Esophagus (tissue), 2 donors: ENCODE measurements around the gene ENGASE. TPM values are rescaled to one million over a fixed set of nuclear protein-coding genes. Genes with fewer than 3 reads are reported as not detected.

Source experiments
- H3K27ac ChIP-seq, 2 donors: one replicate each; pipeline ENCODE4 v1.5.1; 2013; ENCODE audit warnings: low read depth in 2 of 2, mild to moderate bottlenecking in 2 of 2, inconsistent platforms in 1 of 2, low read length in 1 of 2, moderate library complexity in 1 of 2
- H3K27me3 ChIP-seq, 2 donors: one replicate each; pipeline ENCODE4 v1.6.1; 2013; ENCODE audit warnings: low read length in 2 of 2, control low read depth in 1 of 2, mild to moderate bottlenecking in 1 of 2; ENCODE audit not compliant: insufficient read depth in 2 of 2, control insufficient read depth in 1 of 2
- H3K36me3 ChIP-seq, 2 donors: one replicate each; pipeline ENCODE4 v1.6.1; 2013; ENCODE audit warnings: low read length in 1 of 2; ENCODE audit not compliant: control insufficient read depth in 2 of 2, insufficient read depth in 2 of 2
- H3K4me1 ChIP-seq, 2 donors: one replicate each; pipeline ENCODE4 v1.6.1; 2013; ENCODE audit warnings: low read length in 1 of 2; ENCODE audit not compliant: control insufficient read depth in 2 of 2, insufficient read depth in 2 of 2
- H3K4me3 ChIP-seq, 2 donors: one replicate each; pipeline ENCODE4 v1.5.1; 2013; ENCODE audit warnings: low read length in 2 of 2, mild to moderate bottlenecking in 2 of 2, low read depth in 1 of 2, moderate library complexity in 1 of 2
- H3K9me3 ChIP-seq, 2 donors: one replicate each; pipeline ENCODE4 v1.6.1; 2013; ENCODE audit warnings: mild to moderate bottlenecking in 2 of 2, low read depth in 1 of 2, low read length in 1 of 2, moderate library complexity in 1 of 2; ENCODE audit not compliant: control insufficient read depth in 2 of 2, insufficient read depth in 1 of 2
- WGBS, 2 donors: extraction: QIAGEN DNeasy Blood & Tissue Kit; methylation state at CpG; one replicate each; pipeline ENCODE4 v1.1.7; 2013; 5-methylcytosine and 5-hydroxymethylcytosine counted together
- polyA plus RNA-seq, 2 donors: library from polyadenylated mRNA; stranded (reverse); fragments of 200-250 nt; gene quantifications; one replicate each; pipeline ENCODE4 v1.2.3, GENCODE V29; 2013
- donor health status: healthy with polysubstance abuse.
- donor health status: Bipolar disorder and iron deficiency.

Gene ENGASE
- polyA plus RNA-seq, 2 donors, result 10.6 to 31.7 TPM

GRCh38 chr17:79031996-79032875 is 42.4 kb upstream of the ENGASE start:
- no peak overlapping the region for H3K4me3 ChIP-seq
- 81 to 84% methylated on average over 26 of the region's 26 CpGs for WGBS, 2 donors
- peaks cover 10 to 18% of the 10 kb centered on the region in 2 donors for H3K4me1 ChIP-seq
- no peaks in the 10 kb centered on the region for H3K36me3 ChIP-seq
- no peak overlapping the region for H3K27ac ChIP-seq
- H3K27me3 ChIP-seq, result no peaks in the 10 kb centered on the region
- H3K9me3 ChIP-seq, result no peaks in the 10 kb centered on the region

DNA sequence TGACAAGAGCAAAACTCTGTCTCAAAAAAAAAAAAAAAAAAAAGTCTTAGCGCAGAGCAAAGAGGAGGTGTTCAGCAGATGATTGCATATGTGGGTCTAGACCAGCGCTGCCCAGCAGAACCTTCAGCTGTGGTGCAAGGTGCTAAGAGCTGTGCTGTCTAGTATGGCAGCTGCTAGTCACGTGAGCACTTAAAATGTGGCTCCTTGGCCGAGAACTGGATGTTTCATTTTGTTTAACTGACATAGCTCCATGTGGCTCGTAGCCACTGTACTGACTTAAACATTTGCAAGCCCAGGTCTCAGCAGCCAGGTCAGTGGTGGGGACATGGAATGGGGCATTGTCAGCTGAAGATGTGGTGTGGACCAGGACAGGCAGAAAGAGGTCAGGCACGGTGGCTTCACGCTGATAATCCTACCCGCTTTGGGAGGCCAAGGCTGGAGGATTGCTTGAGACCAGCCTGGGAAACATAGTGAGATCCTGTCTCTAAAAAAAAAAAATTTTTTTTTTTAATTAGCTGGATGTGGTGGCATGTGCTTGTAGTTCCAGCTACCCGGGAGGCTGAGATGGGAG is 41.5 kb upstream of the ENGASE start:
- H3K4me3 ChIP-seq, result no peak overlapping the region
- WGBS, 2 donors, result 76 to 80% methylated on average over 9 of the region's 9 CpGs
- peak overlapping the region in 1 of 2 donors; percentile 7 for H3K27ac ChIP-seq
- H3K36me3 ChIP-seq, result no peaks in the 10 kb centered on the region
- no peaks in the 10 kb centered on the region for H3K9me3 ChIP-seq
- H3K4me1 ChIP-seq, result peaks cover 2 to 9% of the 10 kb centered on the region in 2 donors
- no peaks in the 10 kb centered on the region for H3K27me3 ChIP-seq

- 28 to 38% methylated on average over 28 of the region's 28 CpGs for WGBS, 2 donors
- Histone ChIP-seq H3K36me3 (no peaks in the 10 kb centered on the region), H3K27ac (peak overlapping the region; percentile 56 to 73), H3K9me3 (no peaks in the 10 kb centered on the region), H3K4me1 (peaks cover 0 to 11% of the 10 kb centered on the region in 2 donors), H3K27me3 (no peaks in the 10 kb centered on the region), H3K4me3 (no peak overlapping the region)
Measured at GRCh38 chr17:79033741-79034501, 40.7 kb upstream of the ENGASE start.

- Histone ChIP-seq H3K4me1 (peaks cover 0 to 11% of the 10 kb centered on the region in 2 donors), H3K9me3 (no peaks in the 10 kb centered on the region), H3K4me3 (no peak overlapping the region), H3K36me3 (no peaks in the 10 kb centered on the region), H3K27me3 (no peaks in the 10 kb centered on the region), H3K27ac (no peak overlapping the region)
- WGBS, 2 donors, result 80 to 89% methylated on average over 8 of the region's 8 CpGs
Measured at GRCh38 chr17:79034931-79035485, 39.6 kb upstream of the ENGASE start.

DNA sequence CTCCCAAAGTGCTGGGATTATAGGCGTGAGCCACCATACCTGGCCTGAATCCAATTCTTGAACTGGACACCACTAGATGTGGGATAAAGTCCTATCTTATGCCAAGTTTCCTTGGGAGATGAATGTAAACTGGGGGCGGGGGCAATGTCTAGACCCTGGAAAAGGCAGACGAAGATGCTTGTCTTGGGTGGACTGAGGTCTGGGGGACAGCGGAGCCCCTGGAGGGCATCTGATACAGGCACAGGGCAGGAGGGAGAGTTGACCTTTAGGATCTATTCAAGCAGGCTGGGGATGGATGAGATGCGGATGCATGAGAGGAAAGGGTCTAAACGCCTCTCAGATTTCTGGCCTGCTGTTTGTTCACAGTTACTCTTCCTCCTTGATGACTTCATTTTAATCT is 38.9 kb upstream of the ENGASE start:
- Histone ChIP-seq H3K4me3 (no peak overlapping the region), H3K27me3 (no peaks in the 10 kb centered on the region), H3K36me3 (no peaks in the 10 kb centered on the region), H3K4me1 (peaks cover 0 to 11% of the 10 kb centered on the region in 2 donors), H3K9me3 (no peaks in the 10 kb centered on the region), H3K27ac (no peak overlapping the region)
- 93 to 94% methylated on average over 6 of the region's 6 CpGs for whole genome bisulfite sequencing, 2 donors

DNA sequence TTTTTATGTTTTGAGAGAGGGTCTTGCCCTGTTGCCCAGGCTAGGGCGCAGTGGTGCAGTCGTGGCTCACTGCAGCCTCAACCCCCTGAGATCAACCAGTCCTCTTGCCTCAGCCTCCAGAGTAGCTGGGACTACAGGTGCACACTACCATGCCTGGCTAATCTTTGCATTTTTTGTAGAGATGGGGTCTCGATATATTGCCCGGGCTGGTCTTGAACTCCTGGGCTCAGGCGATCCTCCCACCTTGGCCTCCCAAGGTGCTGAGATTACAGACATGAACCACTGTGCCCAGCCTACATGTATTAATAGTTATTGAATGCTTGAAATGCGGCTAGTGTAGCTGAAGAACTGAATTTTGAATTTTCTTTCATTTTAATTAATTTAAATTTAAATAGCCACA is 38.4 kb upstream of the ENGASE start:
- WGBS, 2 donors, result 97% methylated on average over 6 of the region's 6 CpGs
- H3K4me3 ChIP-seq, result no peak overlapping the region
- H3K27ac ChIP-seq, result no peak overlapping the region
- no peaks in the 10 kb centered on the region for H3K36me3 ChIP-seq
- peaks cover 0 to 11% of the 10 kb centered on the region in 2 donors for H3K4me1 ChIP-seq
- no peaks in the 10 kb centered on the region for H3K9me3 ChIP-seq
- no peaks in the 10 kb centered on the region for H3K27me3 ChIP-seq

DNA sequence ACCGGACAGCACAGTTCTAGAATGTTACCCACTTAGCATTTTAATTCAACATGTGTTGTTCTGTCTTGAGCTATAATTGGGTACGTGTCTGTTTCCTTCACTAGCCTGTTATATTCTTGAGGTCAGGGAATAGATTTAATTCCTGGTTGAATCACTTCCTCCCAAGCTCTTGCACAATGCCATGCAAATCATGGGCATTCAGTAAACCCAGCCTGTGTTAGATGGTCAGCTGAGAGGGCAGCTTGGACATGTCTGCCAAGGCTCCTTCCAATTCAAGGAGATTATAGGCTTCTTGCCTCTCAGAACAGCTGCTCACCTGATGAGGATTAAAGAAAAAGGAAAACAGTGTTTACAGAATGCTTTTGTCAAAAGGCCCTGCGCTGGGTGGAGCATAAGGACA is 38.0 kb upstream of the ENGASE start:
- 67 to 77% methylated on average over 3 of the region's 3 CpGs for WGBS, 2 donors
- no peak overlapping the region for H3K4me3 ChIP-seq
- H3K27me3 ChIP-seq, result no peaks in the 10 kb centered on the region
- H3K36me3 ChIP-seq, result no peaks in the 10 kb centered on the region
- H3K9me3 ChIP-seq, result no peaks in the 10 kb centered on the region
- H3K27ac ChIP-seq, result no peak overlapping the region
- H3K4me1 ChIP-seq, result peaks cover 0 to 11% of the 10 kb centered on the region in 2 donors

DNA sequence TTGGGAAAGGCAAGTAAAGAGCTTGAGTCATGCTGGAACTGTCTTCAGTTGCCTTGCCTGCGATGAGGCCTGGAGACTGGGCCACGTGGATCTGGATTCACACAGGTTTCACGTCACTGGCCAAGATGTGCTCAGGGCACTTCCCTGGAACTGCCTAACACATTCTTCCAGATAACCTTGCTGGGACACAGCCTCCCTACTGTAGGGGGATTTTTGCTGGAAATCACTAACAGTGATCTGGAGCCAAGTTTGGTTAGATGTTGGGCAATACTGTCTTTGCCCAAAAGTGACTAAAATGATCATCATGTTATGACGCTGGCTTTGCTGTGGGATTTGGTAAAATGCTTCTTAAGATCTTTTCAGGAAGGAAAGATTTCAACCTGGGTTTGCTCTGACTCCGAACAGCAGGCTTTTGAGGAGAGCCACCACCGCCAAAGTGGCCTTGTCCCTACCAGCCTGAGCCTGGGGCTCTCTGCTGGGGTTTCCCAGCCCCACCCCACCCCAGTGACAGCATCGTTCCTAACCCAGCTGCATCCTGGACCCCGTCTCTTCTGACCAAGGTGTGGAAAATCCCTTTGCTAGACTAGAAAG is 36.0 kb upstream of the ENGASE start:
- WGBS, 2 donors, result 40 to 61% methylated on average over 8 of the region's 8 CpGs
- no peak overlapping the region for H3K4me3 ChIP-seq
- H3K4me1 ChIP-seq, result peaks cover 0 to 8% of the 10 kb centered on the region in 2 donors
- peak overlapping the region in 1 of 2 donors; percentile 51 for H3K27ac ChIP-seq
- H3K27me3 ChIP-seq, result no peaks in the 10 kb centered on the region
- no peaks in the 10 kb centered on the region for H3K9me3 ChIP-seq
- H3K36me3 ChIP-seq, result no peaks in the 10 kb centered on the region

- no peak overlapping the region for H3K27ac ChIP-seq
- no peaks in the 10 kb centered on the region for H3K9me3 ChIP-seq
- H3K4me1 ChIP-seq, result peaks cover 0 to 6% of the 10 kb centered on the region in 2 donors
- H3K4me3 ChIP-seq, result no peak overlapping the region
- 92 to 93% methylated on average over 8 of the region's 8 CpGs for WGBS, 2 donors
- H3K36me3 ChIP-seq, result no peaks in the 10 kb centered on the region
- no peaks in the 10 kb centered on the region for H3K27me3 ChIP-seq
Measured at GRCh38 chr17:79039171-79039570, 35.5 kb upstream of the ENGASE start.
